A673 (cell line): ENCODE results near the gene PSMD3. TPM values are rescaled to one million over a fixed set of nuclear protein-coding genes. Genes with fewer than 3 reads are reported as not detected.

ENCODE experiments used
- BruUV-seq: library from RNA; stranded (reverse); fragments of 400-500 nt; replicated peaks from 2 replicates; lab custom pipeline; 2021; lab: Mats Ljungman, UMichigan
- CTCF ChIA-PET: fragments of 300-600 bp; sonication (Branson Sonifier 250); formaldehyde crosslinking; loops from one replicate; lab custom pipeline; 2022; ENCODE audit warnings: antibody characterized with exemption; lab: Charles Lee
- POLR2A ChIA-PET: fragments of 300-600 bp; sonication (Branson Sonifier 250); formaldehyde crosslinking; loops from one replicate; lab custom pipeline; 2022; ENCODE audit warnings: antibody characterized with exemption; ENCODE audit not compliant: low non-redundant PET; lab: Charles Lee
- DNase-seq: peaks from one replicate; pipeline ENCODE4 v3.0.0-alpha.2; 2015; ENCODE audit warnings: low spot score
- H3K27ac ChIP-seq: fragments of 200-600 bp; sonication (generic); 2 replicates; pipeline ENCODE4 v1.5.1; 2016; ENCODE audit warnings: mixed run types, low read depth, mild to moderate bottlenecking, mixed read lengths, antibody characterized with exemption, low read length; ENCODE audit not compliant: poor library complexity, severe bottlenecking
- H3K27me3 ChIP-seq: fragments of 200-600 bp; sonication (generic); replicated peaks from 2 replicates; pipeline ENCODE4 v1.6.1; 2017; ENCODE audit warnings: mixed run types, low read depth, mild to moderate bottlenecking, mixed read lengths, antibody characterized with exemption, low read length; ENCODE audit not compliant: insufficient read depth, poor library complexity
- H3K36me3 ChIP-seq: fragments of 200-600 bp; sonication (generic); 2 replicates; pipeline ENCODE4 v1.6.1; 2016; ENCODE audit warnings: mixed run types, mild to moderate bottlenecking, mixed read lengths, antibody characterized with exemption, low read length; ENCODE audit not compliant: insufficient read depth, poor library complexity, severe bottlenecking
- H3K4me1 ChIP-seq: fragments of 200-600 bp; sonication (generic); 2 replicates; pipeline ENCODE4 v1.6.1; 2017; ENCODE audit warnings: mixed run types, mild to moderate bottlenecking, mixed read lengths, antibody characterized with exemption, low read length; ENCODE audit not compliant: insufficient read depth, poor library complexity, severe bottlenecking
- H3K4me3 ChIP-seq: fragments of 200-600 bp; sonication (generic); 2 replicates; pipeline ENCODE4 v1.5.1; 2016; ENCODE audit warnings: low read depth, mixed run types, mild to moderate bottlenecking, mixed read lengths, low read length; ENCODE audit not compliant: poor library complexity, severe bottlenecking
- H3K9me3 ChIP-seq: fragments of 200-600 bp; sonication (generic); 2 replicates; pipeline ENCODE4 v1.6.1; 2016; ENCODE audit warnings: mixed run types, low read depth, mild to moderate bottlenecking, mixed read lengths, antibody characterized with exemption, low read length; ENCODE audit not compliant: poor library complexity, severe bottlenecking
- EZH2 ChIP-seq: fragments of 200-600 bp; sonication (generic); IDR thresholded peaks from 2 replicates; pipeline ENCODE4 v1.6.1; 2017; ENCODE audit warnings: borderline replicate concordance, low read depth, mild to moderate bottlenecking, mixed read lengths, antibody characterized with exemption, low read length; ENCODE audit not compliant: poor library complexity, severe bottlenecking
- intact Hi-C: fragments of 100-400 bp; cut with micrococcal nuclease; formaldehyde crosslinking; loops from one replicate; pipeline ENCODE4 v1.10.0; 2022; ENCODE audit not compliant: unreplicated experiment
- total RNA-seq: library from RNA; stranded (reverse); gene quantifications from 2 replicates; pipeline ENCODE4 v1.2.3, GENCODE V29; 2021
- TF ChIP-seq, protein P1 (sequence below): fragments of 300-800, 200-600 bp; sonication (generic); conservative IDR thresholded peaks from 2 replicates; pipeline ENCODE4 v1.5.1; 2017; ENCODE audit warnings: low read depth, mild to moderate bottlenecking, antibody characterized with exemption, low read length, moderate library complexity, mixed read lengths

PSMD3 gene
- total RNA-seq, 1 experiment from 2014 or later, result 161 TPM

DNA sequence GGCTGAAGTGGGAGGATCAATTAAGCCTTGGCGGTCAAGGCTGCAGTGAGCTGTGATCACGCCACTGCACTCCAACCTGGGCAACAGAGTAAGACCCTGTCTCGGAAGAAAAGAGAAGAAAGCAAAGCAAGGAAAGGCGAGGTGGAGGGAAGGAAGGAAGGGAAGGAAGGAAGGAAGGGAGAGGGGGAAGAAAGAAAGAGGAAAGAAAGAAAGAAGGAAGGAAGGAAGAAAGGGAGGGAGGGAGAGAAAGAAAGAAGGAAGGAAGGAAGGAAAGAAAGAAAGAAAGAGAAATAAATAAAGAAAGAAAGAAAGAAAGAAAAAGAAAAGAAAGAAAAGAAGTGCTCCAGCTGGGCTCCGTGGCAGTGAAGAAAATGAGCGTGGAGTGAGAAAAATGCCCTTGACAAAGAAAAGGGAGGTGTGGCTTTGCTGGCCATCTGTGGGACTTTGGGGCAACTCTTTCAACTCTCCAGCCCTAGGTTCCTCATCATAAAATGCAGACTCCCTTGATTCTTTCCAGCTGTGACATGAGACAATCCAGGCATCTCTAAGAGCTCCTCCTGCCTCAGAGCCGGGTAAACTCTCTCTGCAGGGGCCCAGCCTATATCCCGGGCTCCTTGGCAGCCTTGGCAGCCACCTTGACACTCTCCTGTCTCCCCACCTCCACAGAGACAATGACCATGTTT lies 15.4 kb upstream of the PSMD3 start:
- H3K4me1 ChIP-seq, result no peaks in the 10 kb centered on the region
- CTCF ChIA-PET, result no interaction called here
- intact Hi-C loops, result no loop called here
- no peak for DNase-seq
- no peaks in the 10 kb centered on the region for H3K36me3 ChIP-seq
- no TSS peak for BruUV-seq
- TF ChIP-seq, protein P1, sequence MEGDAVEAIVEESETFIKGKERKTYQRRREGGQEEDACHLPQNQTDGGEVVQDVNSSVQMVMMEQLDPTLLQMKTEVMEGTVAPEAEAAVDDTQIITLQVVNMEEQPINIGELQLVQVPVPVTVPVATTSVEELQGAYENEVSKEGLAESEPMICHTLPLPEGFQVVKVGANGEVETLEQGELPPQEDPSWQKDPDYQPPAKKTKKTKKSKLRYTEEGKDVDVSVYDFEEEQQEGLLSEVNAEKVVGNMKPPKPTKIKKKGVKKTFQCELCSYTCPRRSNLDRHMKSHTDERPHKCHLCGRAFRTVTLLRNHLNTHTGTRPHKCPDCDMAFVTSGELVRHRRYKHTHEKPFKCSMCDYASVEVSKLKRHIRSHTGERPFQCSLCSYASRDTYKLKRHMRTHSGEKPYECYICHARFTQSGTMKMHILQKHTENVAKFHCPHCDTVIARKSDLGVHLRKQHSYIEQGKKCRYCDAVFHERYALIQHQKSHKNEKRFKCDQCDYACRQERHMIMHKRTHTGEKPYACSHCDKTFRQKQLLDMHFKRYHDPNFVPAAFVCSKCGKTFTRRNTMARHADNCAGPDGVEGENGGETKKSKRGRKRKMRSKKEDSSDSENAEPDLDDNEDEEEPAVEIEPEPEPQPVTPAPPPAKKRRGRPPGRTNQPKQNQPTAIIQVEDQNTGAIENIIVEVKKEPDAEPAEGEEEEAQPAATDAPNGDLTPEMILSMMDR, result no peak
- TF ChIP-seq EZH2, result no peak
- no peak overlapping the region for H3K4me3 ChIP-seq
- no peaks in the 10 kb centered on the region for H3K27me3 ChIP-seq
- H3K9me3 ChIP-seq, result no peaks in the 10 kb centered on the region
- no peak overlapping the region for H3K27ac ChIP-seq
- POLR2A ChIA-PET, result no interaction called here

GRCh38 chr17:39966771-39967170 lies 13.8 kb upstream of the PSMD3 start:
- no peak overlapping the region for H3K4me3 ChIP-seq
- no TSS peak for BruUV-seq

DNA sequence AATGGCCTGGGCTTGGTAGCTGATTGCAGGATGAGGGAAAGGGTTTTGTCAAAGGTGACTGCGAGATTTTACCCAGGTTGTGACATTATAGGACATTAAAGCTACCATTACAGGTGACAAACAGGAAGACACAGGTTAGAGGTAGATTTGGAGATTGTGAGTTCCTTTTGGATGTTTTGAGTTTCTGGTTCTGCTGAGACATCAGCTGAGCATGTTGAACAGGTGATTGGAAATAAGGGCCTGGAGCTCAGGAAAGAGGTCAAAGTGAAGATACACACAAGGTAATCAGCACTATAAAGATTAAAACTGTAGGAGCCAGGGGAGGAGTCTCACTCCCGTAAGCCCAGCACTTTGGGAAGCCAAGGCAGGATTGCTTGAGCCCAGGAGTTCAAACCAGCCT lies 11.8 kb upstream of the PSMD3 start:
- Histone ChIP-seq H3K4me1 (no peaks in the 10 kb centered on the region), H3K4me3 (no peak overlapping the region), H3K27ac (no peak overlapping the region), H3K9me3 (no peaks in the 10 kb centered on the region), H3K36me3 (no peaks in the 10 kb centered on the region), H3K27me3 (no peaks in the 10 kb centered on the region)
- no TSS peak for BruUV-seq
- TF ChIP-seq, protein P1, result no peak
- no peak for TF ChIP-seq EZH2
- DNase-seq, result no peak
- POLR2A ChIA-PET, result no interaction called here
- intact Hi-C loops, result no loop called here
- CTCF ChIA-PET, result no interaction called here

More at GRCh38 chr17:39966771-39967170, 13.8 kb upstream of the PSMD3 start:
- intact Hi-C loops, result no loop called here
- DNase-seq, result no peak
- Histone ChIP-seq H3K36me3 (no peaks in the 10 kb centered on the region), H3K9me3 (no peaks in the 10 kb centered on the region), H3K4me1 (no peaks in the 10 kb centered on the region), H3K27ac (no peak overlapping the region), H3K27me3 (no peaks in the 10 kb centered on the region)
- ChIA-PET POLR2A (no interaction called here), CTCF (no interaction called here)
- TF ChIP-seq EZH2, result no peak

GRCh38 chr17:39969375-39969774 lies 11.2 kb upstream of the PSMD3 start:
- DNase-seq, result no peak

More at GRCh38 chr17:39969375-39969774, 11.2 kb upstream of the PSMD3 start:
- no peak for TF ChIP-seq EZH2
- TF ChIP-seq, protein P1, result no peak
- H3K4me1 ChIP-seq, result no peaks in the 10 kb centered on the region
- H3K9me3 ChIP-seq, result no peaks in the 10 kb centered on the region
- H3K27ac ChIP-seq, result no peak overlapping the region
- ChIA-PET CTCF (no interaction called here), POLR2A (no interaction called here)
- no peaks in the 10 kb centered on the region for H3K36me3 ChIP-seq
- intact Hi-C loops, result no loop called here
- BruUV-seq, result no TSS peak
- no peaks in the 10 kb centered on the region for H3K27me3 ChIP-seq
- no peak overlapping the region for H3K4me3 ChIP-seq
